ENCODE data around the gene GRIN2A.

- TF ChIP-seq YY1 (IDR thresholded peaks at IDR 0.05; ENCODE audit: insufficient read depth, insufficient read length) (no peak), ZNF274 (IDR thresholded peaks at IDR 0.05; ENCODE audit: low read depth, low read length) (no peak)
Measured at GRCh38 chr16:9969580-9969979, 212.6 kb downstream of the GRIN2A start.

Data from NT2/D1 (cell line).